ENCODE results near the gene HOXC4. TPM values are rescaled to one million over a fixed set of nuclear protein-coding genes. Genes with fewer than 3 reads are reported as not detected.
A peak's percentile ranks its signal among the peaks of the same experiment; 100 is the strongest.

Gene HOXC4
- total RNA-seq, 1 experiment from 2014 or later, result 4.1 TPM

DNA sequence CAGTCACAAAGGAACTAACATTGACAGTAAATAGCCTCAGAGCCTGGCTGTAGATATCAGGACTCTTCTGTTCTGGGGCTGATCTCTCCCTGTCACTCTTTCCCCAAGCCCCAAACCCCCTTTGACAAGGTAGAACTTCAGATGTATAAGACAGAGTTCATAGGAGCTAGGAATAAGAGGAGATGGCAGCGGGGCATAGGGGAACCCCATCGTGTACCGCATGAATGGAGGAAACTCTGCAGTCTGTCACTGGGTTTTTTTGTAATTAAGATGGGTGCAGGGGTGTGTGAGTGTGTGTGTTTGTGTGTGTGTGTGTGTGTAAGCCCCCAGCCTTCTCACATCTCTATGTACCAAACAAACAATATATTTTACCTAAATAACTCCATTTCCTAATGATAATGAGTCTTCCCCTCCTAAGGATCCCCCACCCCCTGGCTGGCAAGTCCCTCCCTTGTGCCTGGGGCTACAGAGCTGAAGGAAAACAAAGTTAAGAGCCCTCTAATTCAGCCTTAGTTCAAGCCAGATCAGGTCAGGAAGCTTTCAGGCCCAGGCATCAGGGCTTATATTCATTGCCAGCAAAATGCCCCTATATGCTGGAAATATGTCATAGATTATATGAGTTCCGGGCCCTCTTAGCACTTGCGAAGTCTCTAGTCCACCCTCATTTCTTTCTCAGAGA is 9.1 kb upstream of the HOXC4 start:
- intact Hi-C loops (cut with micrococcal nuclease; ENCODE audit: unreplicated experiment), result no loop called here
- no peak for DNase-seq
- BruUV-seq (replicated peaks), result no TSS peak
- ChIA-PET POLR2A (no interaction called here), CTCF (interaction anchor here (1.2 kb wide), 1 partner anchor 157 kb away, joined by 4 read pairs; no protein-coding TSS in a partner anchor)
- Mint-ChIP-seq H3K27me3 (ENCODE audit: insufficient read depth, unreplicated experiment) (no peaks in the 10 kb centered on the region), H3K27ac (ENCODE audit: unreplicated experiment) (peak overlapping the region; percentile 32), H3K36me3 (ENCODE audit: insufficient read depth, unreplicated experiment) (no peaks in the 10 kb centered on the region), H3K9me3 (ENCODE audit: unreplicated experiment) (no peaks in the 10 kb centered on the region), H3K4me3 (ENCODE audit: unreplicated experiment) (no peak overlapping the region), H3K4me1 (ENCODE audit: low read depth, unreplicated experiment) (peaks cover 25% of the 10 kb centered on the region)
- Histone ChIP-seq H3K27me3 (replicated peaks; ENCODE audit: control insufficient read depth, insufficient read depth, low read length) (no peaks in the 10 kb centered on the region), H3K36me3 (ENCODE audit: control insufficient read depth, insufficient read depth, low read length) (no peaks in the 10 kb centered on the region), H3K4me1 (peaks cover 18% of the 10 kb centered on the region), H3K9me3 (no peaks in the 10 kb centered on the region), H3K4me3 (ENCODE audit: low read depth, low read length) (no peak overlapping the region)
- TF ChIP-seq, protein P1, sequence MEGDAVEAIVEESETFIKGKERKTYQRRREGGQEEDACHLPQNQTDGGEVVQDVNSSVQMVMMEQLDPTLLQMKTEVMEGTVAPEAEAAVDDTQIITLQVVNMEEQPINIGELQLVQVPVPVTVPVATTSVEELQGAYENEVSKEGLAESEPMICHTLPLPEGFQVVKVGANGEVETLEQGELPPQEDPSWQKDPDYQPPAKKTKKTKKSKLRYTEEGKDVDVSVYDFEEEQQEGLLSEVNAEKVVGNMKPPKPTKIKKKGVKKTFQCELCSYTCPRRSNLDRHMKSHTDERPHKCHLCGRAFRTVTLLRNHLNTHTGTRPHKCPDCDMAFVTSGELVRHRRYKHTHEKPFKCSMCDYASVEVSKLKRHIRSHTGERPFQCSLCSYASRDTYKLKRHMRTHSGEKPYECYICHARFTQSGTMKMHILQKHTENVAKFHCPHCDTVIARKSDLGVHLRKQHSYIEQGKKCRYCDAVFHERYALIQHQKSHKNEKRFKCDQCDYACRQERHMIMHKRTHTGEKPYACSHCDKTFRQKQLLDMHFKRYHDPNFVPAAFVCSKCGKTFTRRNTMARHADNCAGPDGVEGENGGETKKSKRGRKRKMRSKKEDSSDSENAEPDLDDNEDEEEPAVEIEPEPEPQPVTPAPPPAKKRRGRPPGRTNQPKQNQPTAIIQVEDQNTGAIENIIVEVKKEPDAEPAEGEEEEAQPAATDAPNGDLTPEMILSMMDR (IDR thresholded peaks at IDR 0.05; ENCODE audit: insufficient read depth in 1 of 2, low read depth in 1 of 2, low read length in 1 of 2, severe bottlenecking in 1 of 2, unreplicated experiment in 1 of 2), result no peak

DNA sequence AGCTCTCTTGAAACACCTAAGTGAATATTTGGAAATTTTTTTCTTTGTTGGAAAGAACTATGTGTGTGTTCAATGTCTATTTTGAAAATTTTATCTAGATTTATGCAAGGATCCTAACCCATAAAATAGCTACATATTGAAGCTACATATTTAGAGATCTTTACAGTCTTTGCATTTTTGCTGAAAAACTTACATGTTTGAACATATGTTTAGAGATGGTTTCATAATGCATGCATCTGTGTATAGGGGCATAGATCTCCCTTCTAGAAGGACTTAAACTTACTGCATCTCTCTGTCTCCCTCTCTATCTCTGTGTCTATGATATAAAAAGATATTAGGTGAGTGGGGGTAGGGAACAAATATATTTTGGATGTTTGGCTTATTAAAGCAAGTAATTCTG is 8.2 kb upstream of the HOXC4 start:
- CTCF ChIA-PET, result no interaction called here
- Histone ChIP-seq H3K4me3 (ENCODE audit: low read depth, low read length) (no peak overlapping the region), H3K36me3 (ENCODE audit: control insufficient read depth, insufficient read depth, low read length) (no peaks in the 10 kb centered on the region), H3K27me3 (replicated peaks; ENCODE audit: control insufficient read depth, insufficient read depth, low read length) (no peaks in the 10 kb centered on the region), H3K9me3 (no peaks in the 10 kb centered on the region), H3K4me1 (peaks cover 9% of the 10 kb centered on the region)
- Mint-ChIP-seq H3K36me3 (ENCODE audit: insufficient read depth, unreplicated experiment) (no peaks in the 10 kb centered on the region), H3K4me3 (ENCODE audit: unreplicated experiment) (no peak overlapping the region), H3K27me3 (ENCODE audit: insufficient read depth, unreplicated experiment) (no peaks in the 10 kb centered on the region), H3K9me3 (ENCODE audit: unreplicated experiment) (no peaks in the 10 kb centered on the region), H3K4me1 (ENCODE audit: low read depth, unreplicated experiment) (peaks cover 25% of the 10 kb centered on the region), H3K27ac (ENCODE audit: unreplicated experiment) (no peak overlapping the region)
- DNase-seq, result no peak
- no TSS peak for BruUV-seq (replicated peaks)
- intact Hi-C loops (cut with micrococcal nuclease; ENCODE audit: unreplicated experiment), result no loop called here
- TF ChIP-seq, protein P1 (IDR thresholded peaks at IDR 0.05; ENCODE audit: insufficient read depth in 1 of 2, low read depth in 1 of 2, low read length in 1 of 2, severe bottlenecking in 1 of 2, unreplicated experiment in 1 of 2), result no peak
- POLR2A ChIA-PET, result no interaction called here

DNA sequence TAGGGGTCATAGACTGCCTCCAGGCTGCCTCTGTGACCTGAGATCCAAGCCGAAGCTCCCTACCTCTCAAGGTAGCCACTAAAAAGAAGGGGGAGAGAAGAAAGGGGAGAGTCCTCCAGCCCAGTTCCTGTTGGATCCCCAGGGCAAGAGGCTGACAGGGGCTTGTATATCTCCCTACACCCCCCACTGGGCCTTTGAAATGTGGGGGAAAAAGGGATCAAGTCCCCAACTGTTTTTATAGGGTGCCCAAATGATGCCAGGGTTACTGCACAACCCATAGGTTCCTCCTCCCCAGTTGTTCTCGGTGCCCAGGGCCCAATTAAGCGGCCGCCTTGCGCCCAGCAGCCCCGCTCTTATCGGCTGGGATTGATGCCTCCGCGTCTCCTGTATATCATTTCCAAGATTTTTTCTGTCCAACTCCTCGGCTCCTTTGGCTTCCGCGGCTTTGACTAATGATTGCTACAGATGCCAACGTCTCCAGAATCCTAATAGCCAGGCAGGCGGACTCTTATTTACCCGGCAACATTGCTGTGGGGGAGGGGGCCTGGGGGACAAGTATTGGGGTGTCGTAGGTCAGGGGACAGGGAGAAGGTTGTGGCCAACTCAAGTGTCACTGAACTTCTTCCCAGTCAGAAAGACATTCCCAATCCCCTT is 7.6 kb upstream of the HOXC4 start:
- no peaks in the 10 kb centered on the region for H3K27me3 ChIP-seq (replicated peaks; ENCODE audit: control insufficient read depth, insufficient read depth, low read length)
- no peaks in the 10 kb centered on the region for H3K36me3 Mint-ChIP-seq (ENCODE audit: insufficient read depth, unreplicated experiment)
- intact Hi-C loops (cut with micrococcal nuclease; ENCODE audit: unreplicated experiment), result no loop called here
- no TSS peak for BruUV-seq (replicated peaks)
- H3K9me3 ChIP-seq, result no peaks in the 10 kb centered on the region
- peaks cover 3% of the 10 kb centered on the region for H3K4me1 ChIP-seq
- H3K27me3 Mint-ChIP-seq (ENCODE audit: insufficient read depth, unreplicated experiment), result no peaks in the 10 kb centered on the region
- TF ChIP-seq, protein P1 (IDR thresholded peaks at IDR 0.05; ENCODE audit: insufficient read depth in 1 of 2, low read depth in 1 of 2, low read length in 1 of 2, severe bottlenecking in 1 of 2, unreplicated experiment in 1 of 2), result no peak
- H3K9me3 Mint-ChIP-seq (ENCODE audit: unreplicated experiment), result no peaks in the 10 kb centered on the region
- H3K27ac Mint-ChIP-seq (ENCODE audit: unreplicated experiment), result no peak overlapping the region
- H3K36me3 ChIP-seq (ENCODE audit: control insufficient read depth, insufficient read depth, low read length), result no peaks in the 10 kb centered on the region
- peaks cover 31% of the 10 kb centered on the region for H3K4me1 Mint-ChIP-seq (ENCODE audit: low read depth, unreplicated experiment)
- H3K4me3 Mint-ChIP-seq (ENCODE audit: unreplicated experiment), result no peak overlapping the region
- no peak overlapping the region for H3K4me3 ChIP-seq (ENCODE audit: low read depth, low read length)
- POLR2A ChIA-PET, result no interaction called here
- CTCF ChIA-PET, result no interaction called here
- no peak for DNase-seq
